ENCODE measurements around the gene RGS5.

RGS5 gene

DNA sequence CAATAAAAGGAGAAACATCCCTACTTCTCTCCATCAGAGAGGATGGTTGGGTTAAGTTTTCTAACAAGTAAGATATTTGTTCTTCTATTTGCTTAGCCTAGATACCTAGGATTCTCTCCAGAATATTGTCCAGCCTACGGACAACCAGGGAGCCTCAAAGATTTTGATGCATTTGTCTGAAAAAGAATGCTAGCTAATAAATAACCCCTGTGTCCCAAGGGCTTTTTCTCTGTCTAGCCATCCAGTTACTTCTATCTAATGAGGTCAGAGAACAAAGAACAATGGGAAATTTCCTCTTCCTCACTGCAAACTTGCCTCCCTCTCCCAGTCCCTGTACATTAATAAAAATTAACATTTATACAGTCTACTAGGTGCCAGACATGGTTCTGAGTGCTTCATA is 810 bp downstream of the RGS5 start:
- CTCF ChIA-PET, result no interaction called here
- Mint-ChIP-seq H3K27ac (no peak overlapping the region), H3K4me1 (no peaks in the 10 kb centered on the region)

DNA sequence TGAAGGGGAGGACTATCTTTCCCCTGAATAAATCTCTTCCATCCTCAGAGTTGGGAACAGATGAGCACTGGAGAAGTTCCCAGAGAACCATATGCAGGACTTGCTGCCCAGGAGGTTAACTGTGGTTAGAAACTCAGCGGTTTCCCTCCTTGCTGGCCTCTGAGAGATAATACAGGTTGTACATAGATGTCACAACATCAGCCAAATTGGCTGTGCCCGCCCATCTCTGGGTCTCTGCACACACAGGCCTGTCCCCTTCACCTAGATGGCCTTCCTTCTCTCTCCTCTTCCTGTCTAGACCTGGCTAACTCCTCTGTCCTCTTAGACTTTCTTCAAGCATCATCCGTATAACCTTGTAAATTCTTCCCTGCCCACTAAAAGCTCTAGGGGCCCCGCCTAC is 5.7 kb downstream of the RGS5 start:
- H3K27ac Mint-ChIP-seq, result no peak overlapping the region
- H3K27me3 Mint-ChIP-seq, result no peaks in the 10 kb centered on the region
- H3K4me1 Mint-ChIP-seq, result no peaks in the 10 kb centered on the region
- DNase-seq, result no peak
- no peaks in the 10 kb centered on the region for H3K9me3 Mint-ChIP-seq
- CTCF ChIA-PET, result interaction anchor here (1.0 kb wide), 1 partner anchor 21 kb away, joined by 4 read pairs; no protein-coding TSS in a partner anchor
- H3K36me3 Mint-ChIP-seq, result no peaks in the 10 kb centered on the region
- H3K4me3 Mint-ChIP-seq, result no peak overlapping the region

More for the DNA sequence above, 810 bp downstream of the RGS5 start:
- H3K27me3 Mint-ChIP-seq, result no peaks in the 10 kb centered on the region
- H3K36me3 Mint-ChIP-seq, result no peaks in the 10 kb centered on the region
- H3K9me3 Mint-ChIP-seq, result no peaks in the 10 kb centered on the region
- no peak overlapping the region for H3K4me3 Mint-ChIP-seq
- DNase-seq, result no peak

DNA sequence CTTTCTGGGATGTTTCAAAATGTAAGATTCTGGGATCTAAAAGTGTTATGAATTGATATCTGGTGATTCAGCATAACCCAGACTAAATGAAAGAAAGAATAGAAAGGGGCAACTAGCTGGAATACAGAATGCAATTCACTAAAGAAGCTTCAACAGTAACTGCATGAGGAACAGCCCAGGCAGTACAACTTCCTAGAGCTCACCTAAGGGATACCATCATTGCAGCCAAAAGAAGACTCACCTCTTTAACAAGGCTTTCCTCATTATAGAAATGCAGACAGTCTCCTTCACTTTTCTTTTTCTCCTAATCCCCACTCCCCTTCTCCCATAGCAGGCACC is 6.3 kb downstream of the RGS5 start:
- no peaks in the 10 kb centered on the region for H3K27me3 Mint-ChIP-seq
- no peak overlapping the region for H3K4me3 Mint-ChIP-seq
- H3K36me3 Mint-ChIP-seq, result no peaks in the 10 kb centered on the region
- H3K27ac Mint-ChIP-seq, result no peak overlapping the region
- CTCF ChIA-PET, result no interaction called here
- H3K4me1 Mint-ChIP-seq, result no peaks in the 10 kb centered on the region
- no peaks in the 10 kb centered on the region for H3K9me3 Mint-ChIP-seq
- DNase-seq, result no peak

DNA sequence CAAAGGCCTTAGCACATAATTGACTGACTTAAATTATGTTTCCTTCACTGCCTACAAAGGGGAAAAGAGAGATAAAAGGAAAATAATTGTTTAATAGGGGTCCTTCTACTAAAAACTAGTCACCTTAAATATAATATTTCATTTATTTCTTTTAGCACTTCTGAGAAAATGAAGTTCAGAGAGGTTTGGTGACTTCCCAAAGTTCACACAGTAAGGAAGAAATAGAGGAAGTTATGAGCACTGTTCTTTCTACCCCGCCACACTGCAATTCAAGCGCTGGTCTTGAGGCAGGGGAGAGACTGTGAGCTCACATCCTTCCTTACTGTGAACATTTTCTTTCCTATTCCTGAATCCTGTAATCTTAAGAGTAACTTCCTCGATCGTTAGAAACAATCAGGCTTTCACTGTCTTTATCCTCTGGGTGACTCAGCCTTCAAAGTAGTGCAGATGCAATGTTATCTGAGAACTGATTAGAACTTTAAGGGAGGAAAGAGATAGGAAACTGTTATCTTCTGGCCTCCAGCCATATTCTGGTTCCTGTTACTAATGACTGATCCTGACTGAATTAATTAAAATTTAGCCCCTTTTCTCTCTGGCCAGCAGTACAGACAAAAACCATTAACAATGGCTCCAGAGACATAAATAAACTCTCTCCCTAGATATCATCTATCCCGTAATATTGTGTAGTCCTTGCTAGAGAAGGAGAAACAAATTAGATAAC is 6.8 kb downstream of the RGS5 start:
- Mint-ChIP-seq H3K27ac (no peak overlapping the region), H3K4me3 (no peak overlapping the region), H3K27me3 (no peaks in the 10 kb centered on the region), H3K4me1 (no peaks in the 10 kb centered on the region), H3K36me3 (no peaks in the 10 kb centered on the region), H3K9me3 (no peaks in the 10 kb centered on the region)
- no peak for DNase-seq
- CTCF ChIA-PET, result no interaction called here

DNA sequence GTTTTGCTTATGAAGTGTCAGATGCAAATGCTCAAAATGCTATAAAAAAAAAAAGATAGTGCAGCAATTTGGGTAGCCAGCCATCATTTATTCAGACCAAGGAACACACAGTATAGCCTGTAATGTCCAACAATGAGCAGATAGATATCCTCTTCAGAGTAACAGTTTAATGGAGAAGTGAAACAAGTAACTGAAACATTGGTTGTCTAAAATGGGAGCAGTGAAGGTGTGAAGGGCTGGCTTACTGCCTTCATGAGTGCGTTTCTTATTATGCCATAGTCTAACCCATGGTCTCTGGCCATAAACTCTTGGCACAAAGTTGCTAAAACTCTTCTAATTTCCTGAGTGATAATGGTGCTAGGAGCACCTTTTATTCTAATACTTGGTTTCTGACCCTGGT is 11.4 kb downstream of the RGS5 start:
- Mint-ChIP-seq H3K36me3 (no peaks in the 10 kb centered on the region), H3K4me3 (no peak overlapping the region), H3K9me3 (no peaks in the 10 kb centered on the region), H3K27ac (no peak overlapping the region), H3K4me1 (no peaks in the 10 kb centered on the region), H3K27me3 (no peaks in the 10 kb centered on the region)
- CTCF ChIA-PET, result no interaction called here
- DNase-seq, result no peak

DNA sequence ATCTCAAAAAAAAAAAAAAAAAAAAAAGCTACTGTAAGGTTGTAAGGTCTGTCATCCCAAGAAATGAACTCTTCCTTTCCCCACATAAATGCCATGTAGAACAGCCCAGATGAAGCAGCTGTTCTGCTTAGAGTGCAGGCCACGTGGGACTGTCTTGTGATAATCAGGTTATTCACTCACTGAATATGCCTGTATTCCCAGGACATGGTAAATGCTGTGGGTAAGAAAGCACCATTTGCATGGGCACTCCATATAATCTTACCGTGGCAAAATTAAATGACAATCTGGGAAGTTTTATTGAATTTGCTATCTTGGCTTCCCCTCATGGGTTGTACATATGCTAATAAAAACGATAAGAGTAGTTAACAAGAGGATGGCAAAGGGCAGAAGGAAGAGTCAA is 13.8 kb downstream of the RGS5 start:
- no peaks in the 10 kb centered on the region for H3K27me3 Mint-ChIP-seq
- no peak overlapping the region for H3K27ac Mint-ChIP-seq
- H3K4me1 Mint-ChIP-seq, result no peaks in the 10 kb centered on the region
- CTCF ChIA-PET, result interaction anchor here (0.6 kb wide), 1 partner anchor 1477 kb away, joined by 4 read pairs; no protein-coding TSS in a partner anchor
- no peaks in the 10 kb centered on the region for H3K9me3 Mint-ChIP-seq
- DNase-seq, result no peak
- H3K4me3 Mint-ChIP-seq, result no peak overlapping the region
- H3K36me3 Mint-ChIP-seq, result no peaks in the 10 kb centered on the region

DNA sequence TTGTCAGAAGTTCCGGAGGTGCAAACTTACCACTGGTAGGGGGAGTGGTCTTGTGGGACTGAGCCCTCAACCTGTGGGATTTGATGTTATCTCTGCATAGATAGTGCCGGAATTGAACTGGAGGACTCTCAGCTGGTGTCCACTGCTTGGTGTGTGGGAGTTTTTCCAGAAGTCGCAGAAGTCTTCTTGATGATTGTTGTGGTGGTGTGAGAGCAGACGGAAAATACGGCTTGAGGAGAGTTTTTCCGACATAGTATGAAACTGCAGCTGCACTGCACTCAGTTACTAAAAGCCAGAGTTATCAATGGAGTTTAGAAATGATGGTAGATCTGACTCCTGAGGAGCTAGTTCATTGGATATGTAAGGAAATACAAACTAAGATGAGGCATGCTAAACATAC is 14.9 kb downstream of the RGS5 start:
- H3K27me3 Mint-ChIP-seq, result no peaks in the 10 kb centered on the region
- no peaks in the 10 kb centered on the region for H3K4me1 Mint-ChIP-seq
- DNase-seq, result no peak
- no peak overlapping the region for H3K4me3 Mint-ChIP-seq
- H3K36me3 Mint-ChIP-seq, result no peaks in the 10 kb centered on the region
- H3K9me3 Mint-ChIP-seq, result no peaks in the 10 kb centered on the region
- CTCF ChIA-PET, result no interaction called here
- no peak overlapping the region for H3K27ac Mint-ChIP-seq

DNA sequence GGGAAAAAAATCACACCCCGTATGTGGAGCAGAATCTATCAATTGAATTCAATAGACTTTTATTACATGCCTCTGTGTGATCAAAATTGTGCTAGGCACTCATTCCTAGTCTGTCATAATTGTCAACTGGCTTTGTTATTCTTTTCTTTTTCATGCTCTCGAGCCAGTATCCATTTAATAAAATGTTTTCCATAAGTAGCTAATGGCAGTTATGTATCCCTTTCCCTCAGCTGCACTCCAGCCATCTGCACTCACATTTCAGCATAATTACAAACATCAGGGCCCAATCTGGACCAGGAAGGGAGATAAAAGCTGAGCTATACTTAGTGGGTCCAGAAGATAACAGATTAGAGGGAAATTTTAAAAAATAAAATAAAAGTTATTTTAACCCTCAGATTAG is 15.9 kb downstream of the RGS5 start:
- no peaks in the 10 kb centered on the region for H3K4me1 Mint-ChIP-seq
- no peak for DNase-seq
- CTCF ChIA-PET, result no interaction called here
- H3K36me3 Mint-ChIP-seq, result no peaks in the 10 kb centered on the region
- H3K9me3 Mint-ChIP-seq, result no peaks in the 10 kb centered on the region
- no peak overlapping the region for H3K27ac Mint-ChIP-seq
- H3K27me3 Mint-ChIP-seq, result no peaks in the 10 kb centered on the region
- H3K4me3 Mint-ChIP-seq, result no peak overlapping the region

DNA sequence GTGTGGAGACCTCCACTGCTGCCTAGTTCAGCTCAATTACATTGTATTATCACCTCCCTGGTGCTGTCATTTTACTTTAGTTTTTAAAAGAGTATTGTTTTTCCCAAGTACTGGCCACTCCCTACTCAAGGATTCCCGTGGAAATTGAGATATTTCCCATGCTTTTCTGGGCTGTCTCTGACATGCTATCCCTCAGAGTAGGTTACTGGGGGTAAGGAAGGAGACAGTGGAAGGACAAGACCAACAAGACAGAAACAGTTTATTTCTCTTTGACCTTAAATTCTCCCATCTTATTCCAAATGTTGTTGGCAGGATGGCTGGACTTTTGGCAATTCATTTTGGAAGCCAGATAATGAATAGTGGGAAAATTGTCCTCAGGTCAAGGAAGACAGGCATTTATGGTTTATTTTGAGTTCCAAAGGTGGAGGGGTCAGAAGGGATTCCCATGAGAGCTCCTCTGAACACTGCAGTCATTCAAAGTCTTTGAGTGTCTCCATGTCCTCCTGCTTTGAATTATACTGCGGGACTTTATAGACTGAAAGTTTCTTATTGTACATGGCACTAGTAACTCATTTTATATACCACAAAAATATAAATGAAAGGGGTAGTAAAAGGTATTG is 20.3 kb downstream of the RGS5 start:
- Mint-ChIP-seq H3K27me3 (no peaks in the 10 kb centered on the region), H3K36me3 (no peaks in the 10 kb centered on the region), H3K27ac (no peak overlapping the region), H3K4me1 (no peaks in the 10 kb centered on the region), H3K4me3 (no peak overlapping the region), H3K9me3 (no peaks in the 10 kb centered on the region)
- CTCF ChIA-PET, result no interaction called here
- no peak for DNase-seq

DNA sequence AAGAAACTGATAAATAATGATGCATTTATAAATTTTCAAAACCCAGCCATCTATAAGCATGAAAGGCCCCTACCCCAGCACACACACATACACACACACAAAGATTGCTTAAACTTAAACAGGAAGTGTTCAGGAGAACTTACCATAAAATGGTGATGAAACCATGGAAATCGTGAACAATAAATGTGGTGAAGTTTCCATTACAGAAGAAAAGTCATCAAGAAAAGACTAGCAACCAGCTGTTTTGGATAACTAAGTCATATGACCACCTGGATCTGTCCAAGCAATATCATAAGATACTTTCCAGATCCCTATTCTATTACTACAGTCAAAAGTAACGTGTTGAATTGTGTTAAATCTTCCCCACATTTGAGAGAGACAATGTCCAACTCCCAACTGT is 24.1 kb downstream of the RGS5 start:
- no peak for DNase-seq
- no peaks in the 10 kb centered on the region for H3K36me3 Mint-ChIP-seq
- H3K4me3 Mint-ChIP-seq, result no peak overlapping the region
- H3K9me3 Mint-ChIP-seq, result no peaks in the 10 kb centered on the region
- H3K27me3 Mint-ChIP-seq, result peaks cover 6% of the 10 kb centered on the region
- no peaks in the 10 kb centered on the region for H3K4me1 Mint-ChIP-seq
- CTCF ChIA-PET, result no interaction called here
- H3K27ac Mint-ChIP-seq, result no peak overlapping the region

DNA sequence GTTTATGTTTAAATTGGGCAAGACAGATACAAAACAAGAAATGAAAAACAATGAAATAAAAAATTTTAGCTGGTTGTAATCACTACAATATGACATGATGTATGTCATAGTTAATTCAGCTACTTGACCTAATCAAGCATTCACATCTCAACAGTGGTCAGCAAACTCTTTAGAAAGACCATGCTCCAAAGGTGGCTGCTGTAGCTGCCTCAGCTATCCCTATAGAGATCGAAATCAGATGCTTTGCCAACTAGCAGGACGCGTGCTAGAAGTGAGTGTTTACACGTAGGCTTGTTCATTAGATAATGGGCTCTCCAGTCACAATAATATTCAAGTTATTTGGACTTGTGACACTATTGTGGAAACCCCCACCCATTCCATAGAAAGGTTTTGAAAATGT is 25.9 kb downstream of the RGS5 start:
- Mint-ChIP-seq H3K27me3 (peaks cover 7% of the 10 kb centered on the region), H3K9me3 (no peaks in the 10 kb centered on the region), H3K4me3 (no peak overlapping the region), H3K36me3 (no peaks in the 10 kb centered on the region), H3K4me1 (no peaks in the 10 kb centered on the region), H3K27ac (no peak overlapping the region)
- CTCF ChIA-PET, result interaction anchor here (3.4 kb wide), 1 partner anchor 139 kb away, joined by 10 read pairs; no protein-coding TSS in a partner anchor
- DNase-seq, result no peak

DNA sequence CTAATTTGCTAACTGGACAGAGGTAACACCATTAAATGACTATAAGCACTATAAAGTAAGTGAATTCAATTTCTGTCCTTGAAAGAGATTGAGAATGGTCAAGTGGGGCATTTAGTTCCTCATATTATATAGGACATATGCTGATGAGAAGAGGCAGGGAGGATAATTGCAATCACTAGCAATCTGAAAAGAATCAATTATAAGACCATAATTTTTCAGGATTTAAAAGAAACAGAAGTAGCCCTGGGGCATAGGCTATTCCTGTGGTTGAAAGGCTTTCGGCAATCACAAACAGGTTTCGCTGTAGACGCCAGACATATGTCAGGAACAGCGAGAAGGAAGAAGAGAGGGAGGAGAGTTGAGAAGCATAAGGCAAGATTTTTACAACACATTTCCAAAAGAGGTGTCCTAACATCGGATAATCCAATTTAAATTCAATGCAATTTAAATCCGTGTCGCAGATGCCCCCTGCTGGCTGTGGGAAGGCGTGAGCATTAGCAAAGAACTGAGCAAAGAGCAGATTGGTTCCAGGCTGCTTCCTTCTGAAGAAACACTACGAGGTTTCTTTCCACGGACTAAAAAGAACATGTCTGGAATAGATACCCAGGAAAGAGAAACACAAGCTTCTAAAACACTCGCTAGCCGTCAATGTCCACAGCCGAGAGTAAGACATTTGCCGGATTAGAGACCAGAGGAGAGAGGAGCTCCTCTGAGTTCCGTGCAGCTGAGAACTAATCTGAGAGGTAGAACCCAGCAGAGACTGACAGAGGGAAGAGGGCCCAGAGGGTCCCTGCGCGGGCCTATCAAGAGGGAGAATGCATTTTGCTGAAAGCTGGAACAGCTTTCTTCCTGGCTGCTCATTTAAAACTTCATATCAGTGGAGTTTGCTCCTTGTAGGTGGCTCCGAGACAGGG is 27.9 kb downstream of the RGS5 start:
- no peak overlapping the region for H3K4me3 Mint-ChIP-seq
- H3K36me3 Mint-ChIP-seq, result no peaks in the 10 kb centered on the region
- no peaks in the 10 kb centered on the region for H3K9me3 Mint-ChIP-seq
- peaks cover 9% of the 10 kb centered on the region for H3K27me3 Mint-ChIP-seq
- CTCF ChIA-PET, result interaction anchor here (0.7 to 3.4 kb wide), 10 partner anchors 12 to 327 kb away, joined by 3 to 10 read pairs (median 4); no protein-coding TSS in a partner anchor
- no peak overlapping the region for H3K27ac Mint-ChIP-seq
- no peaks in the 10 kb centered on the region for H3K4me1 Mint-ChIP-seq
- peak; percentile 63 for DNase-seq

DNA sequence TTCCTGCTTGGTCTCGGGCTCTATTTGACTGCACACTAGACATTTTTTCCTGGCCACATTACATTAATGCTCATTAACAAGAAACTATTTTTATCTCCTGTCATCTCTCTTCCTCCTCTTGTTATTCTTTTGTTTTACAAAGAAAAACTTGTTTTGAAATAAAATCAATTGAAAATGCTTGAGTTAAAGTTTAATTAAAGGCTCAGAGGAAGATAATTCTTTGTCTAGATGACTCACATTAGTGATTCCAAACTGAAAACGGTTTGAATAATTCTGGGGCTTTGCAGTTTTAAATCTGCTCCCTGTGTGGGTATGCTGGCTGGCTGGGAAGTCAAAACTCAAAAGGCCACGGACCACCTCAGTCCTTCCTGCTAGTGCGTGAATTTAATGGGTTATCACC is 29.6 kb downstream of the RGS5 start:
- Mint-ChIP-seq H3K4me1 (no peaks in the 10 kb centered on the region), H3K9me3 (no peaks in the 10 kb centered on the region), H3K36me3 (no peaks in the 10 kb centered on the region), H3K27me3 (peaks cover 9% of the 10 kb centered on the region), H3K27ac (no peak overlapping the region), H3K4me3 (no peak overlapping the region)
- no peak for DNase-seq
- CTCF ChIA-PET, result no interaction called here

DNA sequence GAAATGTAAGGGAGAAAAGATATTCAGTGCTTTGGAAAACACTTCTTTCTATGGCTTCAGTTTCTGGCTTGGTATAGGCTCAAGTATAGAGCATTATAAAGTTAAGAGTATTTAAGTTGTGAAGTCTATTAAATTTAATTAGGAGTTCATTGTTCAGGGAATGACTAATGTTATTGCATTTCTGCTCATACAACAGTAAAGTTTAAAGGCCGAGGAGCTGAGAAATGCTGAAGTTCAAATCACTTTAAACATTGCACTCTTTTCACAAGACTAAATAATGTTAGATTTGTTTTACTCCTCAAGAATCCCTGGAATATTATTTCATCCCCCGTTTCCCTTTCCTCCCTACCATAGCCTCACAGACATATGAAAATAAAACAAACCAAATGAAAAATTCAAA is 30.1 kb downstream of the RGS5 start:
- Mint-ChIP-seq H3K9me3 (no peaks in the 10 kb centered on the region), H3K4me1 (no peaks in the 10 kb centered on the region), H3K4me3 (no peak overlapping the region), H3K36me3 (no peaks in the 10 kb centered on the region), H3K27ac (no peak overlapping the region), H3K27me3 (peaks cover 9% of the 10 kb centered on the region)
- CTCF ChIA-PET, result no interaction called here
- no peak for DNase-seq

DNA sequence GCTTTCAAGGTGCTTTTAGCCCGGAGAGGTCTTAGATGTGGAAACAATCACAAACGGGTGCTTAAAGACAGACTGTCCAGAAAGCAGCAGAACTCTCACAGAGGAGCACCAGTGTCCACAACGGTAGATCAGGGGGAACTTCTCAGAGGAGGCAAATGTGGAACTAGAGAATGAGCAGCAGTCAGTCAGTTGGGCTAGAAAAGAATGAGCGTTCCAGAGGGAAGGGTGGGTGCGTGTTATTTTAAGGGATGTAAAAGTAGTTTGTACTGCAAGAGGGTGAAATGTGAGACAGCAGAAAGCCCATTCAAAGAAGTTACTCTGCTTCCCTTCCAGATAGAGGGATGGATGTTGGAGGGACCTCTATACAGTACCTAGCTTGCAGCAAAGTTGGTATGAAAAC is 30.9 kb downstream of the RGS5 start:
- H3K27ac Mint-ChIP-seq, result no peak overlapping the region
- no peak overlapping the region for H3K4me3 Mint-ChIP-seq
- no peak for DNase-seq
- CTCF ChIA-PET, result no interaction called here
- H3K36me3 Mint-ChIP-seq, result no peaks in the 10 kb centered on the region
- no peaks in the 10 kb centered on the region for H3K9me3 Mint-ChIP-seq
- H3K4me1 Mint-ChIP-seq, result no peaks in the 10 kb centered on the region
- H3K27me3 Mint-ChIP-seq, result peaks cover 9% of the 10 kb centered on the region

Measured in activated naive CD4-positive, alpha-beta T cell treated with anti-CD3 and anti-CD28 coated beads, Interleukin-2, amount 10 ng/mL, durations not matched to agents 7 days and 5 days (primary cell).